Lower leg skin (tissue), 4 donors: ENCODE results near the gene TMEM212. TPM values are rescaled to one million over a fixed set of nuclear protein-coding genes. Genes with fewer than 3 reads are reported as not detected.

ENCODE experiments used
- DNase-seq, 2 donors: peaks; one replicate each; pipeline ENCODE4 v3.0.0-alpha.2; 2019; ENCODE audit warnings: low spot score in 2 of 2
- H3K4me3 ChIP-seq: fragments of 200-600 bp; sonication (generic); 2 replicates; pipeline ENCODE4 v1.5.1; 2017; ENCODE audit warnings: mild to moderate bottlenecking, low read depth; ENCODE audit not compliant: poor library complexity, severe bottlenecking
- CTCF ChIP-seq, 3 donors: fragments of 450-650 bp; IDR thresholded peaks; one replicate each; pipeline ENCODE4 v1.5.1; 2016; ENCODE audit warnings: antibody characterized with exemption in 3 of 3, mild to moderate bottlenecking in 3 of 3, moderate library complexity in 2 of 3
- POLR2A ChIP-seq, 2 donors: fragments of 450-650 bp; IDR thresholded peaks; one replicate each; pipeline ENCODE4 v1.6.1; 2016 to 2017; ENCODE audit warnings: antibody characterized with exemption in 2 of 2, mild to moderate bottlenecking in 1 of 2, moderate library complexity in 1 of 2
- WGBS, 2 donors: methylation state at CpG; one replicate each; pipeline ENCODE4 v1.1.5; 2018; 5-methylcytosine and 5-hydroxymethylcytosine counted together
- intact Hi-C: fragments of 100-400 bp; cut with DNase I; formaldehyde crosslinking; loops from one replicate; pipeline ENCODE4 v1.15.0; 2023; ENCODE audit warnings: low total_unique reads
- total RNA-seq, 4 donors: library from RNA; depleted of rRNA; stranded (reverse); fragments of >200 nt; gene quantifications; one replicate each; pipeline ENCODE4 v1.1.0, GENCODE V29; 2016

Gene TMEM212
- total RNA-seq, 4 donors from 2014 or later: not detected

- no peak for TF ChIP-seq POLR2A (IDR thresholded peaks at IDR 0.05)
- no peak for TF ChIP-seq CTCF (IDR thresholded peaks at IDR 0.05)
- intact Hi-C loops: no loop called here
- 79 to 85% methylated on average over 8 of the region's 8 CpGs for WGBS, 2 donors
- H3K4me3 ChIP-seq: no peak overlapping the region
- no peak for DNase-seq
These were observed 28.5 kb downstream of the TMEM212 start for GRCh38 chr3:171871392-171872274.

- H3K4me3 ChIP-seq: no peak overlapping the region
- WGBS, 2 donors: 53 to 59% methylated on average over 1 of the region's 1 CpG
- DNase-seq: no peak
- TF ChIP-seq CTCF (IDR thresholded peaks at IDR 0.05) (no peak), POLR2A (IDR thresholded peaks at IDR 0.05) (no peak)
- intact Hi-C loops: no loop called here
These were observed 30.4 kb downstream of the TMEM212 start for GRCh38 chr3:171873580-171873979.

GRCh38 chr3:171874251-171874681 is 31.1 kb downstream of the TMEM212 start:
- WGBS, 2 donors: 24 to 35% methylated on average over 2 of the region's 2 CpGs
- DNase-seq: no peak
- intact Hi-C loops: no loop called here
- no peak overlapping the region for H3K4me3 ChIP-seq
- TF ChIP-seq POLR2A (IDR thresholded peaks at IDR 0.05): no peak
- no peak for TF ChIP-seq CTCF (IDR thresholded peaks at IDR 0.05)

GRCh38 chr3:171874879-171875278 is 31.7 kb downstream of the TMEM212 start:
- DNase-seq: no peak
- TF ChIP-seq POLR2A (IDR thresholded peaks at IDR 0.05) (no peak), CTCF (IDR thresholded peaks at IDR 0.05) (no peak)
- intact Hi-C loops: no loop called here

GRCh38 chr3:171875923-171876412 is 32.8 kb downstream of the TMEM212 start:
- TF ChIP-seq POLR2A (IDR thresholded peaks at IDR 0.05) (no peak), CTCF (IDR thresholded peaks at IDR 0.05) (no peak)
- H3K4me3 ChIP-seq: no peak overlapping the region
- DNase-seq: no peak
- intact Hi-C loops: no loop called here
- 67 to 69% methylated on average over 4 of the region's 4 CpGs for WGBS, 2 donors

More at GRCh38 chr3:171874879-171875278, 31.7 kb downstream of the TMEM212 start:
- no peak overlapping the region for H3K4me3 ChIP-seq
- 68 to 81% methylated on average over 4 of the region's 4 CpGs for WGBS, 2 donors
